Smooth muscle cell (in vitro differentiated cells): ENCODE data around the gene C19orf33. TPM values are rescaled to one million over a fixed set of nuclear protein-coding genes. Genes with fewer than 3 reads are reported as not detected.

Experiments used
- DNase-seq: peaks from one replicate; lab custom pipeline; 2025; ENCODE audit not compliant: unreplicated experiment; lab: John Stamatoyannopoulos, UW
- H2AFZ ChIP-seq: fragments of 200-600 bp; sonication (generic); 2 replicates; pipeline ENCODE4 v1.6.0; 2016; ENCODE audit warnings: antibody characterized with exemption, low read depth, mild to moderate bottlenecking
- H3F3A ChIP-seq: fragments of 200-600 bp; sonication (generic); 2 replicates; pipeline ENCODE4 v1.6.0; 2017; ENCODE audit warnings: antibody characterized with exemption, low read depth
- H3K27ac ChIP-seq: fragments of 200-600 bp; sonication (generic); 2 replicates; pipeline ENCODE4 v1.5.1; 2016; ENCODE audit warnings: low read depth, mild to moderate bottlenecking
- H3K27me3 ChIP-seq: fragments of 200-600 bp; sonication (generic); 2 replicates; pipeline ENCODE4 v1.6.1; 2016; ENCODE audit warnings: low read depth, mild to moderate bottlenecking
- H3K36me3 ChIP-seq: fragments of 200-600 bp; sonication (generic); 2 replicates; pipeline ENCODE4 v1.5.1; 2016; ENCODE audit warnings: low read depth
- H3K4me1 ChIP-seq: fragments of 200-600 bp; sonication (generic); 2 replicates; pipeline ENCODE4 v1.5.1; 2016; ENCODE audit warnings: low read depth
- H3K4me2 ChIP-seq: fragments of 200-600 bp; sonication (generic); 2 replicates; pipeline ENCODE4 v1.6.0; 2016; ENCODE audit warnings: mild to moderate bottlenecking
- H3K4me3 ChIP-seq: fragments of 200-600 bp; sonication (generic); 2 replicates; pipeline ENCODE4 v1.5.1; 2016; ENCODE audit warnings: mild to moderate bottlenecking
- H3K79me2 ChIP-seq: fragments of 200-600 bp; sonication (generic); 2 replicates; pipeline ENCODE4 v1.6.0; 2016; ENCODE audit warnings: low read depth, mild to moderate bottlenecking
- H3K9ac ChIP-seq: fragments of 200-600 bp; sonication (generic); 2 replicates; pipeline ENCODE4 v1.6.0; 2016; ENCODE audit warnings: low read depth
- H3K9me3 ChIP-seq: fragments of 200-600 bp; sonication (generic); replicated peaks from 2 replicates; pipeline ENCODE4 v1.5.1; 2016; ENCODE audit warnings: low read depth
- H4K20me1 ChIP-seq: fragments of 200-600 bp; sonication (generic); 2 replicates; pipeline ENCODE4 v1.6.0; 2016; ENCODE audit warnings: low read depth
- WGBS: methylation state at CpG from one replicate; pipeline ENCODE4 v1.1.7; 2016; ENCODE audit warnings: low lambda C conversion rate; 5-methylcytosine and 5-hydroxymethylcytosine counted together
- polyA plus RNA-seq: library from polyadenylated mRNA; unstranded; fragments of >200 nt; fragmentation: Nextera tagmentation; extraction: Ambion mirVana; gene quantifications from 2 replicates; pipeline ENCODE4 v1.2.1, GENCODE V29; 2016
- small RNA-seq: library from RNA; depleted of rRNA; stranded (forward); fragments of <200 nt; gene quantifications from one replicate; pipeline ENCODE3, GENCODE V24; 2014
- total RNA-seq: library from RNA; depleted of rRNA; stranded (reverse); fragments of >200 nt; gene quantifications from 2 replicates; pipeline ENCODE4 v1.2.3, GENCODE V29; 2014
- TF ChIP-seq, protein P1 (sequence below): fragments of 200-600 bp; sonication (generic); IDR thresholded peaks from 2 replicates; pipeline ENCODE4 v1.5.1; 2017; ENCODE audit warnings: borderline replicate concordance, mild to moderate bottlenecking, antibody characterized with exemption; ENCODE audit not compliant: insufficient read depth, poor library complexity, severe bottlenecking

The C19orf33 gene
- total and polyA plus RNA-seq, 2 experiments from 2014 or later, result 22.1 to 136 TPM

DNA sequence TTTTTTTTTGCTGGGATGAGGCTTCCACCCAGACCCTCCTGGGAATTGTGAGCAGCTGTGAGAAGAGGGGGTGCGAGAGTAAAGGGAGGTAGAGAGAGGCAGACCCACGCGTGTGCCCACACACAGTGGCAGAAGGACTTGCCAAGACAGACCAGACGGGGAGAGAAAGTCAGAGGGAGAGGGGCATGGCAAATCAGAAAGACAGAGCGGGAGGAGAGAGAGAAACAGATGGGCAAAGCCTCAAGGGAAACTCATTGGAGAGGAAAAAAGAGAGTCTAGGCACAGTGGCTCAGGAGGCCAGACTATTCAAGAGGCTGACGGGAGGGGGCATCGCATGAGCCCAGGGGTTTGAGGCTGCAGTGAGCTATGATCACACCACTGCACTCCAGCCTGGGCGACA is 48.6 kb downstream of the C19orf33 start:
- H3K36me3 ChIP-seq, result no peaks in the 10 kb centered on the region
- H3K4me3 ChIP-seq, result no peak overlapping the region
- no peak overlapping the region for H3K4me2 ChIP-seq
- DNase-seq, result no peak
- peaks cover 7% of the 10 kb centered on the region for H3K27me3 ChIP-seq
- WGBS, result 92% methylated on average over 6 of the region's 8 CpGs
- H3K9ac ChIP-seq, result no peak overlapping the region
- H4K20me1 ChIP-seq, result no peaks in the 10 kb centered on the region
- H3K4me1 ChIP-seq, result no peaks in the 10 kb centered on the region
- no peaks in the 10 kb centered on the region for H3F3A ChIP-seq
- TF ChIP-seq, protein P1, sequence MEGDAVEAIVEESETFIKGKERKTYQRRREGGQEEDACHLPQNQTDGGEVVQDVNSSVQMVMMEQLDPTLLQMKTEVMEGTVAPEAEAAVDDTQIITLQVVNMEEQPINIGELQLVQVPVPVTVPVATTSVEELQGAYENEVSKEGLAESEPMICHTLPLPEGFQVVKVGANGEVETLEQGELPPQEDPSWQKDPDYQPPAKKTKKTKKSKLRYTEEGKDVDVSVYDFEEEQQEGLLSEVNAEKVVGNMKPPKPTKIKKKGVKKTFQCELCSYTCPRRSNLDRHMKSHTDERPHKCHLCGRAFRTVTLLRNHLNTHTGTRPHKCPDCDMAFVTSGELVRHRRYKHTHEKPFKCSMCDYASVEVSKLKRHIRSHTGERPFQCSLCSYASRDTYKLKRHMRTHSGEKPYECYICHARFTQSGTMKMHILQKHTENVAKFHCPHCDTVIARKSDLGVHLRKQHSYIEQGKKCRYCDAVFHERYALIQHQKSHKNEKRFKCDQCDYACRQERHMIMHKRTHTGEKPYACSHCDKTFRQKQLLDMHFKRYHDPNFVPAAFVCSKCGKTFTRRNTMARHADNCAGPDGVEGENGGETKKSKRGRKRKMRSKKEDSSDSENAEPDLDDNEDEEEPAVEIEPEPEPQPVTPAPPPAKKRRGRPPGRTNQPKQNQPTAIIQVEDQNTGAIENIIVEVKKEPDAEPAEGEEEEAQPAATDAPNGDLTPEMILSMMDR, result no peak
- no peaks in the 10 kb centered on the region for H3K79me2 ChIP-seq
- H2AFZ ChIP-seq, result no peak overlapping the region
- no peaks in the 10 kb centered on the region for H3K9me3 ChIP-seq
- no peak overlapping the region for H3K27ac ChIP-seq

Small RNA genes lying within 50 kb of the gene (small RNA-seq; reads per million reads assigned to genes)
- not detected for gene RF00019

Other genes starting within 250 kb of the C19orf33 start
- 0.27 TPM in 1 of 2 replicates, not detected in the other for gene DPF1, start 80.0 kb upstream of the C19orf33 start, total RNA-seq
- 2.4 and 3.1 TPM in 2 replicates for gene DPF1, start 80.0 kb upstream of the C19orf33 start, polyA plus RNA-seq
- 4.0 and 8.1 TPM in 2 replicates for gene PPP1R14A, start 47.9 kb upstream of the C19orf33 start, total RNA-seq
- gene PPP1R14A, start 47.9 kb upstream of the C19orf33 start, polyA plus RNA-seq, result 88.4 and 89.7 TPM in 2 replicates
- gene SPINT2, start 39.7 kb upstream of the C19orf33 start, total RNA-seq, result 153 and 157 TPM in 2 replicates
- gene SPINT2, start 39.7 kb upstream of the C19orf33 start, polyA plus RNA-seq, result 201 and 453 TPM in 2 replicates
- gene YIF1B, start 11.7 kb downstream of the C19orf33 start, total RNA-seq, result 80.1 and 87.5 TPM in 2 replicates
- 185 and 216 TPM in 2 replicates for gene YIF1B, start 11.7 kb downstream of the C19orf33 start, polyA plus RNA-seq
- gene KCNK6, start 15.6 kb downstream of the C19orf33 start, total RNA-seq, result 6.5 and 7.2 TPM in 2 replicates
- 12.6 and 13.4 TPM in 2 replicates for gene KCNK6, start 15.6 kb downstream of the C19orf33 start, polyA plus RNA-seq
- 0.94 TPM in 1 of 2 replicates, not detected in the other for gene CATSPERG, start 31.6 kb downstream of the C19orf33 start, total RNA-seq
- 0.32 and 0.98 TPM in 2 replicates for gene CATSPERG, start 31.6 kb downstream of the C19orf33 start, polyA plus RNA-seq
- 279 and 377 TPM in 2 replicates for gene PSMD8, start 70.3 kb downstream of the C19orf33 start, total RNA-seq
- 387 and 404 TPM in 2 replicates for gene PSMD8, start 70.3 kb downstream of the C19orf33 start, polyA plus RNA-seq
- 2.1 TPM in 1 of 2 replicates, not detected in the other for gene GGN, start 83.8 kb downstream of the C19orf33 start, total RNA-seq
- gene GGN, start 83.8 kb downstream of the C19orf33 start, polyA plus RNA-seq, result 1.00 and 2.2 TPM in 2 replicates
- gene SPRED3, start 84.4 kb downstream of the C19orf33 start, total RNA-seq, result 1.7 and 3.0 TPM in 2 replicates
- gene SPRED3, start 84.4 kb downstream of the C19orf33 start, polyA plus RNA-seq, result 1.8 and 2.8 TPM in 2 replicates
- 7.5 and 8.5 TPM in 2 replicates for gene FAM98C, start 98.8 kb downstream of the C19orf33 start, total RNA-seq
- gene FAM98C, start 98.8 kb downstream of the C19orf33 start, polyA plus RNA-seq, result 15.9 and 26.1 TPM in 2 replicates
- not detected in 2 replicates for gene RASGRP4, start 122.0 kb downstream of the C19orf33 start, total RNA-seq
- not detected in 2 replicates for gene RASGRP4, start 122.0 kb downstream of the C19orf33 start, polyA plus RNA-seq
- gene RYR1, start 129.4 kb downstream of the C19orf33 start, total RNA-seq, result 0.13 and 0.31 TPM in 2 replicates
- 0.08 and 0.95 TPM in 2 replicates for gene RYR1, start 129.4 kb downstream of the C19orf33 start, polyA plus RNA-seq